Activated B cell treated with CpG ODN at 0.5 μM for 24 hours (primary cell): ENCODE measurements around the gene MMP17. TPM values are rescaled to one million over a fixed set of nuclear protein-coding genes. Genes with fewer than 3 reads are reported as not detected.

Experiments
- ATAC-seq: fragments of 200-7000 bp; cut with Tn5 transposase; one replicate; pipeline ENCODE4 v1.10.0; 2021; ENCODE audit warnings: low read depth, mild to moderate bottlenecking, moderate library complexity
- CTCF ChIA-PET: fragments of 350-600 bp; sonication (Branson Sonifier 250); formaldehyde crosslinking; loops from one replicate; lab custom pipeline; 2021; ENCODE audit warnings: antibody characterized with exemption; lab: Charles Lee
- POLR2A ChIA-PET: fragments of 350-600 bp; sonication (Branson Sonifier 250); formaldehyde crosslinking; loops from one replicate; lab custom pipeline; 2021; ENCODE audit warnings: antibody characterized with exemption; lab: Charles Lee
- DNase-seq: peaks from one replicate; pipeline ENCODE4 v3.0.0; 2022
- H3K27ac Mint-ChIP-seq: one replicate; pipeline ENCODE4 v1.8.0; 2020; ENCODE audit warnings: mixed read lengths
- H3K27me3 Mint-ChIP-seq: one replicate; pipeline ENCODE4 v1.8.0; 2021; ENCODE audit warnings: mixed read lengths
- H3K36me3 Mint-ChIP-seq: one replicate; pipeline ENCODE4 v1.8.0; 2021; ENCODE audit warnings: low read depth, mixed read lengths
- H3K4me1 Mint-ChIP-seq: one replicate; pipeline ENCODE4 v1.8.0; 2021; ENCODE audit warnings: mixed read lengths
- H3K4me3 Mint-ChIP-seq: one replicate; pipeline ENCODE4 v1.8.0; 2020; ENCODE audit warnings: mild to moderate bottlenecking, mixed read lengths
- H3K9me3 Mint-ChIP-seq: one replicate; pipeline ENCODE4 v1.8.0; 2020; ENCODE audit warnings: mixed read lengths
- CTCF ChIP-seq: fragments of 200-600 bp; IDR thresholded peaks from one replicate; pipeline ENCODE4 v1.8.0; 2022; ENCODE audit warnings: antibody characterized with exemption, mild to moderate bottlenecking
- intact Hi-C: fragments of 100-400 bp; cut with micrococcal nuclease; formaldehyde crosslinking; loops from one replicate; pipeline ENCODE4 v1.15.1; 2024
- total RNA-seq: library from RNA; stranded (reverse); gene quantifications from 2 replicates; pipeline ENCODE4 v1.2.3, GENCODE V29; 2022

The MMP17 gene
- total RNA-seq, 1 donor from 2014 or later: 11.3 TPM

- Mint-ChIP-seq H3K4me1 (peaks cover 13% of the 10 kb centered on the region), H3K9me3 (no peaks in the 10 kb centered on the region), H3K27me3 (peaks cover 8% of the 10 kb centered on the region), H3K4me3 (no peak overlapping the region), H3K36me3 (no peaks in the 10 kb centered on the region), H3K27ac (no peak overlapping the region)
- ATAC-seq: no peak
- CTCF ChIA-PET: no interaction called here
- POLR2A ChIA-PET: interaction anchor here (0.5 kb wide), 1 partner anchor 194 kb away, joined by 5 read pairs; no protein-coding TSS in a partner anchor
- intact Hi-C loops: no loop called here
- no peak for DNase-seq
- no peak for TF ChIP-seq CTCF
These were observed 4.4 kb downstream of the MMP17 start for GRCh38 chr12:131832321-131833231.

GRCh38 chr12:131833288-131833895, 5.2 kb downstream of the MMP17 start:
- Mint-ChIP-seq H3K9me3 (no peaks in the 10 kb centered on the region), H3K4me1 (peaks cover 11% of the 10 kb centered on the region), H3K27ac (no peak overlapping the region), H3K27me3 (peaks cover 7% of the 10 kb centered on the region), H3K4me3 (no peak overlapping the region), H3K36me3 (no peaks in the 10 kb centered on the region)
- ATAC-seq (no peak), DNase-seq (no peak)
- ChIA-PET POLR2A (interaction anchor here (0.5 kb wide), 1 partner anchor 195 kb away, joined by 5 read pairs; no protein-coding TSS in a partner anchor), CTCF (no interaction called here)
- intact Hi-C loops: no loop called here
- no peak for TF ChIP-seq CTCF

- POLR2A ChIA-PET: no interaction called here
- Mint-ChIP-seq H3K27ac (no peak overlapping the region), H3K9me3 (no peaks in the 10 kb centered on the region), H3K4me3 (no peak overlapping the region), H3K4me1 (peaks cover 11% of the 10 kb centered on the region), H3K36me3 (no peaks in the 10 kb centered on the region), H3K27me3 (peaks cover 7% of the 10 kb centered on the region)
- TF ChIP-seq CTCF: no peak
- intact Hi-C loops: no loop called here
- CTCF ChIA-PET: no interaction called here
- DNase-seq: no peak
- ATAC-seq: no peak
These were observed 5.9 kb downstream of the MMP17 start for GRCh38 chr12:131833896-131834641.

DNA sequence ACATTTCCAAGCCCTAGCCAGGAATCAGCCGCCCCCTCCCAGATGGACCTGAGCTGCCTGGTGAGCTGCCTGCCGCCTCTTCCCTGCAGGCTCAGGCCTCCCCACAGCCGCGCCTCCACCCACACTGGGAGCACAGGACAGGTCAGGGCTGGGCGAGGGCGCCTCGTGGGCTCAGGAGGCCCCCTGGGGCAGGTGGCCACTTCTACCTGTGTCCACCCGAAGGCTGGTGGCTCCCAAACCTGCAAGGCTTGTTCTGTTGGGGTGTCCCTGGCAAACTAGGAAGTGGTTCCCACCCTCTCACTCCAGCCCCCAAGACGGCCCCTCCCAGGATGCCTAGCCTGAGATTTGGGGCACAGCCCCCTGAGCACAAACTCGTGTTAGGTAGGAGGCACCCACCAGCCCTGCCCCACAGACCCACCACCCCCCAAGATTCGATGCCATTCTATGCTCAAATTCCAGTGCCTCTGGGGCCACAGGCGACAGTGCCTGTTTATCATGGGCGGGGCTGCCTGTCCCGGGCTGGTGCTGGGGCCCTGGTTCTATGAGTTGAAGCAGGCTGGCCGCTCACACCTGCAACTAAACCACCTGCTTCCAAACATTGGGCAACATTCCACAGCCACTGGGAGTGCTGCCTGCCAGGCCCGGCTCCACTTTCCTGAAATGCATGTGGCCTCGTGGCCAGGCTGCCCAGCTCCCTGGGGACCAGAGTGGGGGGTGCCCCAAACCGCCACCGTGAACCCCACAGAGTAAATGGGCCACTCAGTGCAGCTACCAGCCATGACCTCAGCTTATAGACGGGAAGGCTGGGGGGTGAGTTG, 6.8 kb downstream of the MMP17 start:
- peaks cover 7% of the 10 kb centered on the region for H3K27me3 Mint-ChIP-seq
- H3K9me3 Mint-ChIP-seq: no peaks in the 10 kb centered on the region
- H3K27ac Mint-ChIP-seq: no peak overlapping the region
- ChIA-PET CTCF (interaction anchor here (1.6 kb wide), 1 partner anchor 115 kb away, joined by 4 read pairs; the partner anchor contains the start of gene EP400), POLR2A (no interaction called here)
- peaks cover 6% of the 10 kb centered on the region for H3K4me1 Mint-ChIP-seq
- DNase-seq (no peak), ATAC-seq (no peak)
- H3K4me3 Mint-ChIP-seq: no peak overlapping the region
- intact Hi-C loops: no loop called here
- no peak for TF ChIP-seq CTCF
- H3K36me3 Mint-ChIP-seq: no peaks in the 10 kb centered on the region
